ENCODE results near the gene L3MBTL1.

Gene L3MBTL1

GRCh38 chr20:43590036-43590391 is 82.5 kb downstream of the L3MBTL1 start:
- peak in 1 of 3 donors; percentile 14 for DNase-seq (ENCODE audit: low read depth in 3 of 3)

- peak; percentile 75 to 83 (median 80) for DNase-seq (ENCODE audit: low read depth in 3 of 3)
These were observed 83.2 kb downstream of the L3MBTL1 start, which contains the start of gene IFT52 for GRCh38 chr20:43590392-43591303. Gene IFT52 (plus strand): TSS chr20:43590937. CDS start chr20:43594699, 3,762 bp downstream.

Measured in stimulated activated CD4-positive, alpha-beta T cell treated with anti-CD3 and anti-CD28 coated beads, TNF-alpha, amount 100 ng/mL, for 48 hours (primary cell).